GM21717 (cell line): ENCODE measurements around the gene PFDN5.
"Not testable (repeated sequence)": the region's sequence is repeated elsewhere in the genome, so short reads cannot be mapped to it uniquely, and the experiment has no call there.

Experiments
- ATAC-seq: cut with Tn5 transposase; IDR thresholded peaks from one replicate; pipeline ENCODE4 v1.9.1; 2021; ENCODE audit warnings: mild to moderate bottlenecking, moderate library complexity; ENCODE audit not compliant: unreplicated experiment

Gene PFDN5

GRCh38 chr12:53279888-53280498, 15.3 kb upstream of the PFDN5 start:
- ATAC-seq, result no peak

DNA sequence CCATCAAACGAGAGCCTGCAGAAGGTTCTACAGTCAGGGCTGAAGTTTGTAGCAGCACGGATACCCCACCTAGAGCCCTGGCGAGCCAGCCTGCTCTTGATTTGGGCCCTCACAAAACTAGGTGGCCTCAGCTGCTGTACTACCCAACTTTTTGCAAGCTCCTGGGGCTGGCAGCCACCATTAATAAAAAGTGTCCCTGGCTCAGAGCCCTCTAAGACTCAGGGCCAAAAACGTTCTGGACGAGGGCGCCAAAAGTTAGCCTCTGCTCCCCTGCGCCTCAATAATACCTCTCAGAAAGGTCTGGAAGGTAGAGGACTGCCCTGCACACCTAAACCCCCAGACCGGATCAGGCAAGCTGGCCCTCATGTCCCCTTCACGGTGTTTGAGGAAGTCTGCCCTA, 8.9 kb upstream of the PFDN5 start:
- ATAC-seq, result no peak

DNA sequence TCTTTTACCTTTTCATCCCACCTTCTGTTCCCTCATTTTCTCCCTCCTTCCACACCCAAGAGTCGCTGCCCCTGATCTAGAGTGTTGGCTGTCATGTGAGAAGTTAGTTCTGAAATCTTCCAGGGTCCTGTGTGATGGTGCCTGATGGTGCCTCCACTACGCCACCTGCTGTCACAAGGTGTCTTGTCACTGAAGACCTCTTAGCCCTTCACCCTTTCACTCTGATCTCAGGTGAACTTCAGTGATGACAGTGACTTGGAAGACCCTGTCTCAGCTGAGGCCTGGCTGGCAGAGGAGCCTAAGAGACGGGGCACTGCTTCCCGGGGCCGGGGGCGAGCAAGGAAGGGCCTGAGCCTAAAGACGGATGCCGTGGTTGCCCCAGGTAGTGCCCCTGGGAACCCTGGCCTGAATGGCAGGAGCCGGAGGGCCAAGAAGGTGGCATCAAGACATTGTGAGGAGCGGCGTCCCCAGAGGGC, 7.6 kb upstream of the PFDN5 start:
- no peak for ATAC-seq

DNA sequence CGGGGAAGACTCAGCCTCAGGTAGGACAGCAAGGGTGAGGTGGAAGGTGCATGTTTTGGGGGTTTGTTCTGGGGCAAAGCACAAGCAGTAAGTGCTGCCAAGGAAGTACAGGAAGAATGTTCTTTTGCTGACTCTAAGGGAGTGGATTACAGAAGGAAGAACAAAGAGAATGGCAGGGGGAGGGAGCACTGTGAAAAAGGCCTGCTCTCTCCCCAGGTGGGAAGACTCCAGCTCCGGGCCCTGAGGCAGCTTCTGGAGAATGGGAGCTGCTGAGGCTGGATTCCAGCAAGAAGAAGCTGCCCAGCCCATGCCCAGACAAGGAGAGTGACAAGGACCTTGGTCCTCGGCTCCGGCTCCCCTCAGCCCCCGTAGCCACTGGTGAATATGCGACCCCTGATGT, 7.0 kb upstream of the PFDN5 start:
- no peak for ATAC-seq

GRCh38 chr12:53289891-53290290, 5.5 kb upstream of the PFDN5 start:
- no peak for ATAC-seq

DNA sequence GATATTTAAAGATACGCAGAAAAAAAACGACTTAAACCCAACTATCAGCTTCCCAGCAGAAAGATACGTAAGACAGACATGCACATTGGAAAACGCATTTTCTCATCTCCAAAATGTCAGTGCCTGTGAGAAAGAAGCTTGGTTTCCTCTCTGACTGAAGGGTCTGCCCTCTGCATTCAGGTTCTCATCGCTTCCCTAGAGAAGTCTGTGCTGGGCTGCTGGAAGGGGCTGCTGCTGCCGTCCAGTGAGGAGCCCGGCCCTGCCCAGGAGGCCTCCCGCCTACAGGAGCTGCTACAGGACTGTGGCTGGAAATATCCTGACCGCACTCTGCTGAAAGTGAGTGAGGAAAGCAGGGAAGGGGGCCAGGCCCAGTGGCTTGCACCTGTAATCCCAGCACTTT, 4.7 kb upstream of the PFDN5 start:
- ATAC-seq, result no peak

- no peak for ATAC-seq
These were observed 2.9 kb upstream of the PFDN5 start for GRCh38 chr12:53292426-53292825.

DNA sequence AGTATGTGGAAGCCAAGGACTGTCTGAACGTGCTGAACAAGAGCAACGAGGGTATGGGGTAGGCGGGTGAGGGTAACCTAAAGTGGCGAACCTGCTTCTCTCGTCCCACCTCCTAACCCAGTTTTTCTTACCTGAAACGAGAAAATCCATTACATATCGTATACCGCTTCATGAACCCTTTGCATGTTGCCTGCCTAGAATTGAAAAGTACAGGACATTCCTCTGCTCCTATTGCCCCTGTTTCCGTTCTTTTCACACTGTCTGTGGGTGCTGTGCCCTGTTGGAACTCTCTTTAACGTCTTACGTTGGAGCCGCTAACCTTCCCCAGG, 513 bp downstream of the PFDN5 start:
- ATAC-seq, result no peak

- ATAC-seq, result not testable (repeated sequence)
These were observed 1.8 kb downstream of the PFDN5 start for GRCh38 chr12:53297106-53297505.

- ATAC-seq, result no peak
These were observed 2.8 kb downstream of the PFDN5 start for GRCh38 chr12:53298164-53298563.

- no peak for ATAC-seq
These were observed 3.7 kb downstream of the PFDN5 start for GRCh38 chr12:53299101-53299453.

- peak; percentile 73 for ATAC-seq
These were observed 4.3 kb downstream of the PFDN5 start, which contains the start of gene MYG1 for GRCh38 chr12:53299454-53300180. MYG1 (plus strand) TSS chr12:53299695; CDS start chr12:53299738, 43 bp downstream.

- ATAC-seq, result no peak
These were observed 4.8 kb downstream of the PFDN5 start for GRCh38 chr12:53300187-53300586.

GRCh38 chr12:53302903-53303302, 7.6 kb downstream of the PFDN5 start:
- ATAC-seq, result no peak

DNA sequence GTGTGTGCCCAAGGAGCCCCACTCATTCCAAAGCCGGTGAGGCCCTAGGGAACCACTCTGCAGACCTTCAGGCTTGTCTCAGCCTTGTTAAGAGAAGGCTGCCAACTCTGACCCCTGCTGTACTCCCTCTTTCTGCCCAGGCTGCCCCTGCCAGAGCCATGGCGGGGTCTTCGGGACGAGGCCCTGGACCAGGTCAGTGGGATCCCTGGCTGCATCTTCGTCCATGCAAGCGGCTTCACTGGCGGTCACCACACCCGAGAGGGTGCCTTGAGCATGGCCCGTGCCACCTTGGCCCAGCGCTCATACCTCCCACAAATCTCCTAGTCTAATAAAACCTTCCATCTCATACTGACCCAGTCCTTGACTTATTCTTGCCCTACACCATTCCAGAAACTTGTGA, 11.5 kb downstream of the PFDN5 start:
- ATAC-seq, result no peak

DNA sequence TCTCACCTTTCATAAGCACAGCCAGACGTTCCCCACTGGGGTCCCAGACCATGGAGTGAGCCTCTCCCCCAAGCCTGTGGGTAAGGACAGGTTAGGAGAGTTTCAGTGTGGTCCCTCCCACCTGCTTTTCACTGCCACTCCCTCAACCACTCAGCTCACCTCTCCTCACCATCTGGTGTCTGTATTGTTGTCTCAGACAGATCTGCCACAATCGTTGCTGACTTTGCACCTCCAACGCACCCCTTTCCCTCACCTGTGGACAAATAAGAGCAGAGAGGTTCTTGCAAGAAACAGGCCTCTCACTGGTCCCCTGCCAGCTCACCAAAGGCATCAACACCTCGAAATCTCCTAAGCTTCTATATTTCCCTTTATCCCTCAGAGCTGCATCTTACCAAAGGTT, 12.9 kb downstream of the PFDN5 start:
- ATAC-seq, result no peak

DNA sequence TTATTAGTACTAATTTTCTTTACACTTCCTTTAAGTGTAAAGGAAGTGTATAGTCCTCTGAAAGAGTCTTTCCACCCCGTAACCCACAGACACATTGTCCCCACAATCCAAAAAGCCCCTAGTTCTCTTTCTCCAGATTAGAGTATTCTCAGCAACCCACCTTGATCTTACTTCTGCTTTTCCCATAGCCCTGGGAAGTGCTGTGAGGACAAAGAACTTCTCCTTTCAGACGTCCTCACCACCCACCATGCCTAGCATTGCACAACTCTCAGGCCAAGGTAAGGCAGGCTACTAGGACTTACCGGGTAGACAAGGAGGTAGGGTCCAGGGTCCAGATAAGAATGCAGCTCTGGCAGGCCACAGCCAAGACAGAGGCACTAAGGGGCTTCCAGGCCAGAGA, 18.7 kb downstream of the PFDN5 start:
- ATAC-seq, result no peak

DNA sequence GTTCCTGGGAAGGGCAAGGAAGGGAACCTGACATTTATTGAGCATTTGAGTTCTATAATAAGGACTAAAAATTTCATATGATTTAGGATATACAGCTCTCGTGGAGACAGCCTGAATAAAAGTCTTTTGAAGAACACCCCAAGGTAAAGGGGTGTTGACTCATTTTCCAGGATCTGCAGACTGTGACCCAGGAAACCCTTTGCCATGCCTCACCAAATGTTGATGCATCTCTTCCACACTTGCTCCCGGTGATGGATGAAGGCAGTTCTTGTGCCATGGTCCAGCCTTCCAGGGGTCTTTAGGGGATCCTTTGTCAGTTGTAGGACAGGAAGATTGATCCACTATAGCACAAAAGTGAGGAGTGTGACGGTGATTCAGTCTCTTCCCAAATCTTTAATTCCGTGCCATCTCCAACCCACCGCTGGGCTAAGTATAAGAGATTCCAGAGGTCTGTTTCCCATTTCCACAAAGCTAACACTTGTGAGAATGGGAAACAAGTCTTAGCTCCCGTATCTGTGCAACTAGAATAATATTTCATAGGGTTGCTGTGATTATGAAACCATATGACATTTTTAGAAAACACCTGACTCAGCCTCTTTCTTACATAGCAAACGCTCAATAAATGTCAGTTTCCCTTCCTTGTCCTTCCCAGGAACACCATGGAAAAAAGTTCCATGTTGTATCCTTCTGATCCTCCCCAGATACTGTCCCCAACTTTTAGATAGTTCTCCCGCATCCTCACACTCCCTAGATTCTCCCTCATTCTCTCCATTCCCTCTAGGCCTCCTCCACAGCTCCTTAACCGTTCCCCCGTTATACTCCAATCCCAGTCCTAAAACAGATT, 25.2 kb downstream of the PFDN5 start:
- ATAC-seq, result no peak

DNA sequence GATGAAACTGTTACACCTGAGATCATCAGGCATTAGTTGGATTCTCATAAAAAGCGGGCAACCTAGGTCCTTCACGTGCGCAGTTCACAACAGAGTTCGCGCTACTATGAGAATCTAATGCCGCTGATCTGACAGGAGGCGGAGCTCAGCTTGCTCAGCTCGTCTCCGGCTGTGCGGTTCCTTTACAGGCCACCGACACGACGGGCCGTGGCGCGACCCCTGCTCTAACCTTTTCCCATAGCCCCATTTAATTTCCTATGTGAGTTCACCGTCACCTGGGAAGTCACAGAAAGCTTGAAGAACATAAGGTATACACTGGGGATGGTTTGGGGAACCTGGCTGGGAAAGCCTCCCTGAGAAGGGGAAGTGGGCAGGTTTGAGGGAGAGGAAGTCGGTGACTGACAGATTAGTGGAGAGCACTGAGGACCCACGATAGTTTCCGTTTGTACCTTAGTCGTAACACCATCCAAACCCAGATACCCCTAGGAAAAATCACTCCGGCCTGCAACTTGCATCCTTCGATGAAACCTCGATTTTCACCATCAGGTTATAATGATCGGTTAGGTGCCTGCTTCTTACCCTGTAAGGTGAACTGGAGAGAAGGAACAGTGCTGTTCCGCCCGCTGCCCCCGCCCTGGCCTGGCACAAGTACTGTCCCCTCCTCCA, 28.9 kb downstream of the PFDN5 start:
- peak; percentile 31 for ATAC-seq

- ATAC-seq, result peak; percentile 51
These were observed 29.6 kb downstream of the PFDN5 start for GRCh38 chr12:53324779-53325510.
